ENCODE results near the gene TCERG1L. TPM values are rescaled to one million over a fixed set of nuclear protein-coding genes. Genes with fewer than 3 reads are reported as not detected.

TCERG1L gene
- total RNA-seq, 1 experiment from 2014 or later: not detected

GRCh38 chr10:131226446-131227162, 84.9 kb downstream of the TCERG1L start:
- no peaks in the 10 kb centered on the region for H3K9me3 ChIP-seq (ENCODE audit: control insufficient read depth, insufficient read depth, low read depth, low read length)
- TF ChIP-seq TCF7L2 (IDR thresholded peaks at IDR 0.05; ENCODE audit: low read depth, low read length): no peak
- no peak for TF ChIP-seq SIN3A (IDR thresholded peaks at IDR 0.05; ENCODE audit: borderline replicate concordance, insufficient read depth, low read depth, low read length)
- TF ChIP-seq, protein P1, sequence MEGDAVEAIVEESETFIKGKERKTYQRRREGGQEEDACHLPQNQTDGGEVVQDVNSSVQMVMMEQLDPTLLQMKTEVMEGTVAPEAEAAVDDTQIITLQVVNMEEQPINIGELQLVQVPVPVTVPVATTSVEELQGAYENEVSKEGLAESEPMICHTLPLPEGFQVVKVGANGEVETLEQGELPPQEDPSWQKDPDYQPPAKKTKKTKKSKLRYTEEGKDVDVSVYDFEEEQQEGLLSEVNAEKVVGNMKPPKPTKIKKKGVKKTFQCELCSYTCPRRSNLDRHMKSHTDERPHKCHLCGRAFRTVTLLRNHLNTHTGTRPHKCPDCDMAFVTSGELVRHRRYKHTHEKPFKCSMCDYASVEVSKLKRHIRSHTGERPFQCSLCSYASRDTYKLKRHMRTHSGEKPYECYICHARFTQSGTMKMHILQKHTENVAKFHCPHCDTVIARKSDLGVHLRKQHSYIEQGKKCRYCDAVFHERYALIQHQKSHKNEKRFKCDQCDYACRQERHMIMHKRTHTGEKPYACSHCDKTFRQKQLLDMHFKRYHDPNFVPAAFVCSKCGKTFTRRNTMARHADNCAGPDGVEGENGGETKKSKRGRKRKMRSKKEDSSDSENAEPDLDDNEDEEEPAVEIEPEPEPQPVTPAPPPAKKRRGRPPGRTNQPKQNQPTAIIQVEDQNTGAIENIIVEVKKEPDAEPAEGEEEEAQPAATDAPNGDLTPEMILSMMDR (IDR thresholded peaks at IDR 0.05): no peak
- no peak for TF ChIP-seq REST (IDR thresholded peaks at IDR 0.05; ENCODE audit: insufficient read depth in 1 of 2, low read depth in 2 of 2, low read length in 1 of 2)
- no peak for TF ChIP-seq POLR2AphosphoS5 (IDR thresholded peaks at IDR 0.05; ENCODE audit: low read depth, low read length)
- no peak for DNase-seq (ENCODE audit: low read depth, low spot score)
- peaks cover 4% of the 10 kb centered on the region; the same call in 1 of the 2 replicates for H3K27me3 ChIP-seq (ENCODE audit: control insufficient read depth, insufficient read depth, low read length)
- in situ Hi-C loops (cut with HindIII; ENCODE audit: low pct_unique_long_range_greater_than_20kb, low sequenced_read_pairs): no loop called here
- no peak overlapping the region for H3K4me3 ChIP-seq (ENCODE audit: low read depth in 2 of 2, low read length in 2 of 2)
- intact Hi-C loops (cut with micrococcal nuclease; ENCODE audit: unreplicated experiment): no loop called here
- no TSS peak for BruUV-seq (replicated peaks)
- ChIA-PET POLR2A (no interaction called here), CTCF (no interaction called here)
- ATAC-seq: no peak
- no peaks in the 10 kb centered on the region for H3K4me1 ChIP-seq (ENCODE audit: control insufficient read depth, insufficient read depth, low read length)
- no peak overlapping the region for H3K27ac ChIP-seq (ENCODE audit: low read length)
- H3K36me3 ChIP-seq (ENCODE audit: control insufficient read depth, insufficient read depth, low read length): no peaks in the 10 kb centered on the region

- Histone ChIP-seq H3K27me3 (ENCODE audit: control insufficient read depth, insufficient read depth, low read length) (peaks cover 4% of the 10 kb centered on the region; the same call in 1 of the 2 replicates), H3K4me3 (ENCODE audit: low read depth in 2 of 2, low read length in 2 of 2) (no peak overlapping the region), H3K36me3 (ENCODE audit: control insufficient read depth, insufficient read depth, low read length) (no peaks in the 10 kb centered on the region), H3K9me3 (ENCODE audit: control insufficient read depth, insufficient read depth, low read depth, low read length) (no peaks in the 10 kb centered on the region), H3K4me1 (ENCODE audit: control insufficient read depth, insufficient read depth, low read length) (no peaks in the 10 kb centered on the region), H3K27ac (ENCODE audit: low read length) (no peak overlapping the region)
- TF ChIP-seq REST (IDR thresholded peaks at IDR 0.05; ENCODE audit: insufficient read depth in 1 of 2, low read depth in 2 of 2, low read length in 1 of 2) (no peak), POLR2AphosphoS5 (IDR thresholded peaks at IDR 0.05; ENCODE audit: low read depth, low read length) (no peak), SIN3A (IDR thresholded peaks at IDR 0.05; ENCODE audit: borderline replicate concordance, insufficient read depth, low read depth, low read length) (no peak), TCF7L2 (IDR thresholded peaks at IDR 0.05; ENCODE audit: low read depth, low read length) (no peak)
- TF ChIP-seq, protein P1 (IDR thresholded peaks at IDR 0.05): no peak
- ChIA-PET CTCF (no interaction called here), POLR2A (no interaction called here)
- ATAC-seq: no peak
- intact Hi-C loops (cut with micrococcal nuclease; ENCODE audit: unreplicated experiment) (no loop called here), in situ Hi-C loops (cut with HindIII; ENCODE audit: low pct_unique_long_range_greater_than_20kb, low sequenced_read_pairs) (no loop called here)
- BruUV-seq (replicated peaks): no TSS peak
- DNase-seq (ENCODE audit: low read depth, low spot score): no peak
These were observed 87.4 kb downstream of the TCERG1L start for GRCh38 chr10:131224106-131224505.

Data from Panc1 (cell line).